HG03354 (cell line): ENCODE results near the gene EGR4.
"Not testable (repeated sequence)": the region's sequence is repeated elsewhere in the genome, so short reads cannot be mapped to it uniquely, and the experiment has no call there.

Experiments
- ATAC-seq: cut with Tn5 transposase; IDR thresholded peaks from one replicate; pipeline ENCODE4 v1.9.1; 2021; ENCODE audit warnings: mild to moderate bottlenecking; ENCODE audit not compliant: unreplicated experiment, poor library complexity, severe bottlenecking

Gene EGR4

GRCh38 chr2:73266061-73266901 is 27.1 kb downstream of the EGR4 start:
- no peak for ATAC-seq

GRCh38 chr2:73265298-73266060 is 27.9 kb downstream of the EGR4 start:
- no peak for ATAC-seq

- ATAC-seq = no peak
Measured at GRCh38 chr2:73264783-73265182, 28.6 kb downstream of the EGR4 start.

GRCh38 chr2:73264332-73264606 is 29.1 kb downstream of the EGR4 start:
- no peak for ATAC-seq

- no peak for ATAC-seq
Measured at GRCh38 chr2:73263540-73264331, 29.6 kb downstream of the EGR4 start.

- not testable (repeated sequence) for ATAC-seq
Measured at GRCh38 chr2:73262691-73263429, 30.5 kb downstream of the EGR4 start.

- no peak for ATAC-seq
Measured at GRCh38 chr2:73262108-73262651, 31.2 kb downstream of the EGR4 start.

GRCh38 chr2:73260338-73260984 is 32.9 kb downstream of the EGR4 start:
- no peak for ATAC-seq

- no peak for ATAC-seq
Measured at GRCh38 chr2:73259704-73260337, 33.5 kb downstream of the EGR4 start.

GRCh38 chr2:73259276-73259675 is 34.1 kb downstream of the EGR4 start:
- ATAC-seq = no peak

- no peak for ATAC-seq
Measured at GRCh38 chr2:73258913-73259215, 34.5 kb downstream of the EGR4 start.

GRCh38 chr2:73258186-73258912 is 35.0 kb downstream of the EGR4 start:
- no peak for ATAC-seq

- no peak for ATAC-seq
Measured at GRCh38 chr2:73257425-73258125, 35.8 kb downstream of the EGR4 start.

- ATAC-seq = no peak
Measured at GRCh38 chr2:73257021-73257420, 36.3 kb downstream of the EGR4 start.

GRCh38 chr2:73256618-73256922 is 36.8 kb downstream of the EGR4 start:
- no peak for ATAC-seq

GRCh38 chr2:73255907-73256617 is 37.3 kb downstream of the EGR4 start:
- ATAC-seq = no peak

GRCh38 chr2:73255007-73255644 is 38.2 kb downstream of the EGR4 start:
- ATAC-seq = no peak
